HG03469 (cell line): ENCODE data around the gene NTRK2.

ENCODE experiments used
- ATAC-seq: cut with Tn5 transposase; IDR thresholded peaks from one replicate; pipeline ENCODE4 v1.9.1; 2021; ENCODE audit warnings: mild to moderate bottlenecking, moderate library complexity, moderate number of reproducible peaks; ENCODE audit not compliant: unreplicated experiment

NTRK2 gene

DNA sequence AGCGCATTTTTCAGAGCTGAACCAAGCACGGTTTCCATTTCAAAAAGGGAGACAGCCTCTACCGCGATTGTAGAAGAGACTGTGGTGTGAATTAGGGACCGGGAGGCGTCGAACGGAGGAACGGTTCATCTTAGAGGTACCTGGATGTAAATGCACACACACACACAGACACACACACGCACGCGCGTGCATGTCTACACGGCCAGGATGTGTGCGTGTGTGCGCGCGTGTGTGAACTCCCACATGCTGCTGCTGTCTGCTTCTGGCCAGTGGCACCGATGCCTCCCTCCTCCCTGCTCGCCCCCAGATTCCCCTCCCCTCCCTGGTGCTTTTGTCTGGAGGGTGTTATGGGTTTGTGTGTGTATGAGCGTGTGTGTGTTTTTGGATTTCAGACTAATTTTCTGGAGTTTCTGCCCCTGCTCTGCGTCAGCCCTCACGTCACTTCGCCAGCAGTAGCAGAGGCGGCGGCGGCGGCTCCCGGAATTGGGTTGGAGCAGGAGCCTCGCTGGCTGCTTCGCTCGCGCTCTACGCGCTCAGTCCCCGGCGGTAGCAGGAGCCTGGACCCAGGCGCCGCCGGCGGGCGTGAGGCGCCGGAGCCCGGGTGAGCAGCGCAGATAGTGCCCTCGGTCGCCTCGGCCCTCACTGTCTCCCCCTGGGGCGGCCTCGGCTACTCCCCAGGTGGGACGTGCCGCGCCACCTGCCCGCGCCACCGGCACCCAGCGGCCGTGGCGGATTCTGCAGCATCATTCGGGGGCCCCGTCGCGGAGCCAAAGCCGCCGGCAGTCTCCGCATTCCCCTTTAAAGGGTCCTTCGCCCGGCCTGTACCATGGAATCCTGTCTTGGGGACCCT, at the start of gene NTRK2:
Gene NTRK2 (plus strand): TSS at position 442 of the 850 bp plus-strand sequence. CDS start 1,020 bp downstream, outside the sequence.
- ATAC-seq, result no peak

DNA sequence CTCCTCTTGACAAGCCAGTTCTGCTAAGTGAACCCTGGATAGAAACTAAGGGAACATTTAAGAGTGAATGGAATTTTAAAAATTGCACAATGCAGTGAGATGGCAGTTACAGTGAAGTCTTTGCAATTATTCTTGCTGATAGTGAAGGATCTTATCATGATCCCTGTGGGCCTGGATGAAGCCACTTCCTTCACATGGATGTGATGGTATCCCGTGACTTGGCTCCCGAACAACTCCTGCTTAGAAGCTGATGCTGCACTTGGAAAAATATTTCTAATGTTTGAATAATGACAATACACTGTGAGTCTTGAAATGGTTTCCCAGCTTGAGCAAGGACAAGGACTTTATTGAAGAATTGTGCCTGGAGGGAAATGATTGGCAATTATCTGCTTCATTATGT, 49.2 kb upstream of the NTRK2 start:
- no peak for ATAC-seq

DNA sequence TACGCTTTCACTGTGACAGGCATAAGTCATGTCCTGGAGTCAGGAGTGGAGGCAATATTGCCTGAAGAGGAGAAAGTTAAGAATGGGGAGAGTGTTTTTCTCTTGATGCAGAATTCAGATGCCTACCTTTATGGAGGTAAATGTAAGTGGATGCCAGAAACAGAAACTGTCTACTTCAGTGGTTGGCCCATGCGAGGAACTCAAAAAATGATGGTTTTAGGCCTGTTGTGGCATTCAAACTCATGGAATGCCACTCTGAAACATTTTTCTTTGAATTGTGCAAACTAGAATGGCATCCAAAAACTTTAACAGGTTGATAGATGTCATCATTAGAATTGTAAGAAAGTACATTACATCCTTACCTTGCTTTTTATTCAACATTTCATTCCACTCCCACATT, 47.7 kb upstream of the NTRK2 start:
- ATAC-seq, result no peak

DNA sequence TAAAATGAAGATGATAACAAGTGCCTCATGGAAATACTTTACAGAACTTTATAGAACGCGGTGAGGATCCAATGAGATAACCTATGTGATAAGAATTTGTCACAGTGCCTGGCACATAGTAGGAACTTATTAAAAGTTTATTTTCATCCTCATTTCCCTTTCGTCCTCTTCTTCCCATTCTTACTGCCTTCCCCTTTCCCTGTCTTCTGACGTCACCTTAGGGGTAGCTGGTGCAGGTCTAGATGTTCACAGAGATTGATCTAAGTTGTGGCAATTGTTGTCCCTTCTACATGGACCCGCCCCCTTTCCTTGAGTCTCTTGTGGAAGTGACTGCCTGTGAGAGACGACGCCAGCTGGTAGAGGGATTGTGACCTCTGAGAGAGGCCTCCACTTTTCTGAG, 46.5 kb upstream of the NTRK2 start:
- no peak for ATAC-seq

DNA sequence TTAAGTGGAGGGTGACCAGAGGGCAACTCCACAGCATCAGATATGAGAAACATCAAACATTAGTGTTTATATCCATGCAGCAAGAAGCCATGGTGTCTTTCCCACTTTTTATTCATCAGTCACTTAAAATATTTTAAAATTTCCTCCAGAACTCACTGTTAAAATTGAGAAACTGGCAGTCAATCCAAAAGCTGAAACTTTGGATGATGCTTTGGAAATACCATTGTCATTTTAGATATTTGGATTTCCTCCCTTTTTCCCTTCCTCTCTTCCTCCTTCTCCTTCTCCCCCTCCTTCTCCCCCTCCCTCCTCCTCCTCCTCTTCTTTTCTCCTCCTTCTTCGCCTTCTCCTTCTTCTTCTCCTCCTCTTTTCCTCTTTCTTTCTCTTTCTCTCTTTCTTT, 33.1 kb upstream of the NTRK2 start:
- no peak for ATAC-seq

DNA sequence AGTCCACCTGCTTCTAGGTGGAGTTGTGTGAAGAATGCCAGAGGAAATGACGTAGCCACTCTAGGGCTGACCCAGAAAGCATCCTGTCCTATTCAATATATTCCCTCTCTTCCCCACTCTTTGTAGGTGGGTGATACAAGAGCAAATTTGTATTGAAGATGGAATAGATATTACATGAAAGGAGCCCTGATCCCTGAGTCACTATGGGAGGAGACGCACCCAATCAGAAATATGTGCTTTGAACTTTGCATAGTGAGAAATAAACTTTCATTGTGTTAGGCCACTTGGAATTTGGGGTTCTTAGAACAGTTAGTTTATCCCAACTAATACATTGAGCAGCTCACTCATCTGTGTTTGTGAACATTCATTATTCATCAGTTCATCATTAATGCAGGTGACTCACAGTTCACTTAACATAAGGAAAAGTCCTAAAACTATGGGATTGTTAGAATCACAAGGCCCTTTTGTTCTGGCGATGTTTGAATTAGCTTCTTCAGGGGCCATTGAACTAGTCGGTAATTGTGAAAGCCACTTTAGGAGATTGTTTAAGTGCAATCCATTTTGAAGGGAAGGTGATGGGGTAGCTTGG, 26.9 kb upstream of the NTRK2 start:
- ATAC-seq, result no peak

DNA sequence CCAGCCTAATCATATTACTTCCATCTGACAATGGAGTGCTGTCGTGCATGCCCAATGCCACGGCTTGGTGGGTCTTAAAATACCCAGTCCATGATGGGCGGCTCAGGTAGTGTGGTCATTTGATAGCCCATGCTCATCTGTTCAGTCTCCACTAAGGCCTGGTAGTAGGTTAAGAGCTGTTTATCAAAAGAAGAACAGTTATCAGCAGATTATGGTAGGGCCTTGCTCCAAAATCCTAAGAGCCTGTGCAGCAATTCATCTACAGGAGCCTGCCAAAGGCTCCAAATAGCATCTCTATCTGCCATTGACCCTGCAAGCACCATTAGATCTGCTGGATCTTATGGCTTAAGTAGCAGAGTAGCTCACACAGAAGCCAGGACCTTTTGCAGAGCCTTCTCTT, 21.8 kb upstream of the NTRK2 start:
- no peak for ATAC-seq

DNA sequence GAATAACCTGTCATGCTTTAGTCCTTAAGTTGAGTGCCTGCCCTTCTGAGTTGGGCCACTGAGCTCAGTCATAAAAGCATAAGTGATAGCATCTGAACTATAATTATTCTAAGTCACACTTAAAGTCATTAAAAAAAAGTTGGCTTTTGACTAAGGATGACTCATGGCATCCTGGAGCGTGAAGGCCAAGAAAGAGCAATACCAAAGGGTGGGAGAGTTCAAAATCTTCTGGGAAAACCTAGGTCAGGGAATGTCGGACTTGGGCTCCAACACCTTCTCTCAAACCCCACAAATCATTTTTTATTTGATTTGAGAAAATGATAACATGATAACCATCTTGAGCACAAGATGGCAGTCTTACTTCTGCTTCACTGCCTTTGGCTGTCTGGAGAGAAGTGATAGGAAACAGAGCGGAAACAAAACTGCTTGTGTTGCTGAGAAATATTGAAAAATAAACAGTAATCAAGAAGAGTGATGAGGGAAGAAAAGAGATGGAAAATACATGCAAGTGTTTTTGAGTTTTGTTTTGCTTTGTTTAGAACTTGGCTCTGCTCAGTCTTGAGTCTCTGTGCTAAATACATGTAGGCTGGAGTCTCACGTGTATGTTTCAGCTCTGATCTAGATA, 16.9 kb upstream of the NTRK2 start:
- ATAC-seq, result no peak

DNA sequence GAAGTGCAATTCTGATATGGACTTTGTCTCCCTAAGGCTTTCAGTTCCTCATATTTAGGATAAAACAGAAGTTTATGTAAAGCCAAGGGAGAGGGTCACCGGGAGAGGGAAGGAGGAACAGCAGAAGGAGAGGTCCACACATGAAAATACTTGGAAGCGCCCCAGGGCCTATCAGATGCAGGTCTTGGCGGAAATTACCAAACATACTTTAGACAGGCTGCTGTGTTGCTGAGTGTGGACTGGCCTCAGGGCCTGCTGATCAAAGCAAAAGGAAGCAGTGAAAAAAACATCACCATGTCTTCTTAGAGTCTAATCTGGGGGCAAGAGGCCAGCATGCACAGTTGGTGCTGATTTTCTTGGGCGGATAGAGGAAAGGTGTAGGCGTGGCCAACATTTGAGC, 14.1 kb upstream of the NTRK2 start:
- ATAC-seq, result no peak

DNA sequence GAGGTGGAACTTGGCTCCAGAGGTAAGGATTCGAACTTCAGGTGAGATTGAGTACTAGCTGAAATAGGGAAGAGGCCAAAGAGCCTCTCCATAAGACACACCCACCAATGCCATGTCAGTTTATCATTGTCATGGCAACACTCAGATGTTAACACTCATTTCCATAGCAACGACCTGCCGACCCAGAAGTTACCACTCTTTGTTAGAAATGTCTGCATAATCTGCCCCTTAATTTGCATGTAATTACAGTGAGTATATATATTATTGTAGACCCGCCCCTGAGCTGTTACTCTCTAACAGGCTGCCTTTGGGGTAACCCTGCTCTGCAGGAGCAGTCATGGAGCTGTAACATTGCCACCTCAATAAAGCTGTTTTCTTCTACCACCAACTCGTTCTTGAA, 10.2 kb upstream of the NTRK2 start:
- ATAC-seq, result no peak

DNA sequence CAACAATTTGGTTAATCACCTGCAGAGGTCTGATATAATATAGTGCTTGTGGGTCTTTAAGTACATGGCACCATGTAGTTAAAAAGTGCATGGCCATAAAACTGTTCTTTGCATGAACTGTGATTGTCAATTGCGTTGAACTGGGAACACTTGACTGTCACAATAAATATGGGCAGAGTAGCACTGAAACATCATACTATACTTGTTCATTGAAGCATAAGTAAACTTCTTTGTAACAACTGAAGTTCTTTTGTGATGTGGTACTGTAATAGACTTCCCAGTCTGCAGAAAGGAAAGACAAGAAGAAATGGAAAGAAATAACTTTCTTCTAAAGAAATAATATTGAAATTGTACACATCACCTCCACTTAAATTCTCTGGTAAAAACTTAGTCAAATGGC, 9.8 kb upstream of the NTRK2 start:
- no peak for ATAC-seq

DNA sequence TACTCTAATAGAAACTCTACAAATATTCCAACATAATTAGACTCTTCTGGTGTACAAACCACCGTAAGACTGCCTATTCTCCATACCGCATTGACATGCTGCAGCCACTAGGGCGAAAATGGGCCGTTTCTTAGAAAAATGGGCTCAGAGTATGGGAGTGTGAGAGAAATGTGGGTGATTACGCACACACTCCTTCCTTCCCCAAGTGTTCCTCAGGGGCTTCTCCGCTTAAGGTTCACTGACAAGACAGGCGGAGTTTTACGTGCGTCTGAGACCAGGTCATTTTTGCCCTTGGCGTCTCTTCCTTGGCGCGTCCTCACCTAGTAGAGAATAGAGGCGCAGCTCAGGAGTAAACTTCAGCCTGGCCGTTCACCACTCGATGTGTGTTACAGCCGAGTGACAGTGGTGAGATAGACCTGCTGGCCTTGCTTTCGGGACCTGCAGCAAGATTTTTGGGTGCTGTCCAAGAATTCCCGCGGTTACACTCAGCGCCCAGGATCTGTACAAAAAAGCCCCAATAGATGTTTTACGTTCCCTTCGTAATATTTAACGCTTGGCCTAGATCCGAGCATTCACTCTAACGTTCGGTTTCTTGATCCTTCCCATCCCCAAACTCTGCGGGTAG, 1.8 kb upstream of the NTRK2 start:
- no peak for ATAC-seq

DNA sequence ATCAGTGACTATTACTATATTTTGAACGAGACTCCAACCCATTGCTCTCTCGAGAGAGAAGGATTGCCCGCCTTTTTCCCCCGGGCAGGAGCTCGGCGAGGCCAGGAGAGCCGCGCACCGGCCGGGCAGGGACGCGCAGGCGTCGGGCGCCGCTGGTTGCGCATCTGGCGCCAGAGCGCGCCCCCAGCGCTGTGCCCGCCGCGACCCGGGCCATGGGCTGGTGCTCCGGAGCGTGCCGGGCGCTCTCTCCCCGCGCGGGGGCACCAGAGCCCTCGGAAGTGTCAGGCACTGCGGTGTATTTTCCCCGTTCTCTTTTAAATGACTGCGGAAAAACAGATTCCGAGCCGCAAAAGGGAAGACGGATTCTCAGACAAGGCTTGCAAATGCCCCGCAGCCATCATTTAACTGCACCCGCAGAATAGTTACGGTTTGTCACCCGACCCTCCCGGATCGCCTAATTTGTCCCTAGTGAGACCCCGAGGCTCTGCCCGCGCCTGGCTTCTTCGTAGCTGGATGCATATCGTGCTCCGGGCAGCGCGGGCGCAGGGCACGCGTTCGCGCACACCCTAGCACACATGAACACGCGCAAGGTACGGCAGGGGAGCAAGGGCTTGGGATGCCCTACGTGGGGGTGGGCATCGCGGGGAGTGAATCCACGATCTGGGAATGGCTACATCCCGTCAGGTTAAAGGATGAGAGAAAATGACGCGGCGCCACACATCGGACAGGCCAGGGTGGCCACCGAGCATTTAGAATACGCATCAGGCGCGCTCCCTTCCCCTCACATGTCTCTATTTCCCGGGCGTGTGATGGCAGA, 1.1 kb upstream of the NTRK2 start:
- ATAC-seq, result no peak

DNA sequence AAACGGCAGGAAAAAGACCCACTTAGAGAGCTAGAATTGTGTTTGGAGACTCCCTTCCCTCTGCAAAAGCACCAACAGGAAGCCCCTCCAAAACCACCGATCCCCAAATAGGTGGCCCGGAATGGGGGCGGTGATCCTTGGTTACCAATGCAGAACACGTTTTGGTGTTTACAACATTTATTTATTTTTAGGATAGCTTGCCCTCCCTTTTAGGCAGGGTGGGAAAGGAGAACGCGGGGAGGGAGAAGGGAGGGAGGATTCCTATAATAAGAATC, 579 bp upstream of the NTRK2 start:
- ATAC-seq, result no peak

DNA sequence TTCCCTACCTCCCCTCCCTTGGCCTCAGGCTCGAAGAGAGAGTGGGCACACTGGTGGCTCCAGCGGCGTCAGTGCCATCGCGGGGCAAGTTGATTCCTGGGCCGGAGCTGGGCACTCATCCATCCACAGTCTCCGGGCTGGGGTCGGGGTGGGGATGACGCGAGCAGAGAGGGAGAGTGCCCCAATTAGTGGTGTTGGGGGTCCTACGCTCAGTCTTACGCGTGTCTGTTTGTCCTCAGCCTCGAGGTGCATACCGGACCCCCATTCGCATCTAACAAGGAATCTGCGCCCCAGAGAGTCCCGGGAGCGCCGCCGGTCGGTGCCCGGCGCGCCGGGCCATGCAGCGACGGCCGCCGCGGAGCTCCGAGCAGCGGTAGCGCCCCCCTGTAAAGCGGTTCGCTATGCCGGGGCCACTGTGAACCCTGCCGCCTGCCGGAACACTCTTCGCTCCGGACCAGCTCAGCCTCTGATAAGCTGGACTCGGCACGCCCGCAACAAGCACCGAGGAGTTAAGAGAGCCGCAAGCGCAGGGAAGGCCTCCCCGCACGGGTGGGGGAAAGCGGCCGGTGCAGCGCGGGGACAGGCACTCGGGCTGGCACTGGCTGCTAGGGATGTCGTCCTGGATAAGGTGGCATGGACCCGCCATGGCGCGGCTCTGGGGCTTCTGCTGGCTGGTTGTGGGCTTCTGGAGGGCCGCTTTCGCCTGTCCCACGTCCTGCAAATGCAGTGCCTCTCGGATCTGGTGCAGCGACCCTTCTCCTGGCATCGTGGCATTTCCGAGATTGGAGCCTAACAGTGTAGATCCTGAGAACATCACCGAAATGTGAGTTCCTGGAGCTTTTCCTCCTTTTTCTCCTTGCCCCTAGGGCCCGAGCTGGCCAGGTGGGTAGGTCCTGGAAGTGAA, 861 bp downstream of the NTRK2 start:
- ATAC-seq, result no peak

DNA sequence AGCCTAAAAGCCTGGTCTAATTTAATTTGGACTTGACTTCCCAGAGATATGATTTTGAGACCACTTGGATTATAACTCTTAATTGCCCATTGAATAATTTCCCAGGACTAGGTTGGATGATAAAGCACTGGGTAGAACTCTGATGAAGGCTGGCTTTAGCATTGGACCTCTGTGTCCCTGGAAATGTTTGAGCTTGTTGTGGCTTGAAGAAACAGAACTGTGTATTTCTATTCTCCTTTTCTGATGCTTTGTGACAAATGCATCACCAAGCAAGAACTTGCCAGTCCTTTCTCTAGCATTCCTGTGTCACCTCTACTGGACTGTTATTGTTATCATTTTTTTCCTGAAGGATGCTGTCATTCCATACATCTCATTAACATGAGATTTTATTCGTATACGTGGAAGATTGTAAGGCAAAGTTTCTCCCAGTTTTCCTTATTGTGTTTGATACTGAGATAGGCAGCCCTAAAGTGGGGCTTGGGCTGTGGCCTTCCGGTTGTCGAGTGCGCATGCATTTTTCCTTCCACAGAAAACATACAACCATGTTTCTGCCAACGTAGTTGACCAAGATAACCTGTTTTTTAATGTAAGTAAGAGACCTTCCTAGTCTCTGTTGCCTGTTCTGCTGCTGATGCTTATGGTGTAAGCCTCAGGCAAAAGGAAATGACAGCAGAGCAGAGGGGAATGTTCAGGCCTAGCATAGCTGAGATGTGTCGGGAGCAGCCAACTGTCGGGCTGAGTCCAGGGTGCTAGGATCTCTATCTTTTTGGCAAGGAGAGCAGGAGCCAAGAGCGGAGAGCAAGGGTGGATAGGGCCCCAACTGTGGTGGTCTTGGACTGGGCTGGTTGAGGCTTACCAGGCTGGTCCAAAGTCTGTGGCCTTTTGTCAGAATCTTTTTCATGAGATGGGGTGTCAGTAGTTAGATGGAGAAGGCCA, 2.3 kb downstream of the NTRK2 start:
- ATAC-seq, result no peak

DNA sequence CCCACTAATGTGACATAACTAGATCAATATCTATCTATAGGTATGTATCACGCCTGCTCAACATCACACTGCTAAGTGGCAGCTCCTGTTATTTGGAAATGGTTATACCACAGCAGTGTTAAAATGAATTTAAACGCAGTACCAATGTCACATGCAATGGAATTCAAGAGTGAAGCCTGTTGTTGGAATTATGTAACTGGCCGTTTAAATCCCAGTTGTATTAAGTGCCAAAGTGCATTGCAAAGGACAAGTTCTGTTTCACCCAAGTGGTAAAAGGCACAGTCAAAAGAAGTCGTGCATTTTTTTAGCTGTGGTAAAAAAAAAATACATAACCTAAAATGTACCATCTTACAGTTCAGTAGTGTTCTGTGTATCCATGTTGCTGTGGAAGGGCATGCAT, 4.3 kb downstream of the NTRK2 start:
- no peak for ATAC-seq

DNA sequence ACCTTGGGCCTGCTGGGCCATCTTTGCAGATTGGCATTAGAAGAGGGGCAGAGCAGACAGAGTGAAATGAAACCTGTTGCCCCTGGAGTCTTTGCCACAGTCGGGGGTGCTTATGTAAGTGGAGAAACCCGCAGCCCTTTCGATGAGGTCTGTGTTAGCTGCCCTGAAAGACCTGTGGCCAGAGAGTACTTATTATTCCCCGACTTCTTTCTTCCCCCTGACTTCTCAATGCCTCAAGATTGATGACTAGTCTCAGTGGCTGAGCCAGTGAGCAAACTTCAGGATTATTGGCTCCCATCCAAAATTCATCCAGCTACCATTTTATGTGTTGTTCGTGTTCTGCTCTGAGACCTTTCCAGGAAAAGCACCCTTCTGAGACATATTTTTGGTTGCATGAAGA, 7.6 kb downstream of the NTRK2 start:
- ATAC-seq, result no peak

DNA sequence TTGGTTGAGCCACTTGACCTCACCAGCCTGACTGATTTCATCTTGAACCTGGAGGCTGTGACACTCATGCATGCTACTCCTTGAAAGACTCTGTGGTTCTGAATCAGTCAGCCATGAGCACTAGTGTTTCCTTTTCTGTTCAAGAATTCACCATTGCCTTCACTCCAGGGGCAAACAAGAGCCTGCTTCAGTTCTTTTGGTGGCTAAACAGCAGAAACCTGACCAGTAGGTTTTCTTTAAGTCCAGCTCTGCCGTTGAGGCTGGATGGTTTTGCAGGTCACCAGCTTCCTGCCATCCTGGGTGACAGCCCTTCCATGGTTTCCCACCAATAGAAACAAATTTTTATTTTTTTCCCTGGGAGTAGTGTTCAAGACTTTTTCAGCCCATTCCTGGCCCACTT, 10.0 kb downstream of the NTRK2 start:
- ATAC-seq, result no peak
